COR-L47 (cell line): Measurements from ENCODE around the gene KAZN.

Experiments
- DNase-seq: peaks from one replicate; lab custom pipeline; 2025; lab: John Stamatoyannopoulos, UW

KAZN gene

DNA sequence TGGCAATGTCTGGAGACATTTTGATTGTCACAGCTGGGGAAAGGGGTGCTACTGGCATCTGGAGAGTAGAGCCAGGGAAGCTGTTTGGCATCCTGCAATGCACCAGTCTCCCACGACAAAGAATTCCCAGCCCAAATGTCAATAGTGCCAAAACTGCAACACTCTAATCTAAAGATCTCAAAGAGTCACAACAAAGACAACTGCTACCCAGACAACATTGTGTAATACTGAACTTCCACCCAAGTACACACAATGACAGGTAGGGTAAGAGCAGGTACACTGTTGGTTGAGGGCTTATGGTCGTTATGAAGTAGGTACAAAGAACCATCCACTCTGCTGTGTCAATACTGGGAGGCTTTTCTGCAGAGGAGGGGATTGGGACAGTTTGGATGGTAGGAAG, 546.8 kb downstream of the KAZN start:
- DNase-seq = no peak

GRCh38 chr1:15146142-15146680, 547.7 kb downstream of the KAZN start:
- DNase-seq = no peak

DNA sequence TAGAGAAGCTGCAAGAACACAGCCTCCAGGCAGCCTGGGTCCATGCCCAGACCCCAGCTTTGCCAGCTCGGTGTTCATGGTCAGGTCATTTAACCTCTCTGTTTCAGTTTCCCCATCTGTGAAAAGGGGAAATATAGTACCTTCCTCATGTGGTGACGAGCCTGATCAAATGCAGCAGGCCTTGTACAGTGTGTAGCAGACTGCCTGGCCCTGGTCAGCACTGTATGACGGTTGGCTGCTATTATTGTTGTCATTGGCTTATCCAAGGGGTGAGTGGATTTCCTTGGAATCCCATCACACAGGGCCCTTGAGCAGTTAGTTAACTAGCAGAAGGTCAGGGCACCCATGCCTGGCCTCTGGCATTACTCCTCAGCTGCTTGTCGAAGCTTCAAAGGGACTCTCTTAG, 548.5 kb downstream of the KAZN start:
- no peak for DNase-seq

- no peak for DNase-seq
Observed at GRCh38 chr1:15148004-15148403, 549.5 kb downstream of the KAZN start.

DNA sequence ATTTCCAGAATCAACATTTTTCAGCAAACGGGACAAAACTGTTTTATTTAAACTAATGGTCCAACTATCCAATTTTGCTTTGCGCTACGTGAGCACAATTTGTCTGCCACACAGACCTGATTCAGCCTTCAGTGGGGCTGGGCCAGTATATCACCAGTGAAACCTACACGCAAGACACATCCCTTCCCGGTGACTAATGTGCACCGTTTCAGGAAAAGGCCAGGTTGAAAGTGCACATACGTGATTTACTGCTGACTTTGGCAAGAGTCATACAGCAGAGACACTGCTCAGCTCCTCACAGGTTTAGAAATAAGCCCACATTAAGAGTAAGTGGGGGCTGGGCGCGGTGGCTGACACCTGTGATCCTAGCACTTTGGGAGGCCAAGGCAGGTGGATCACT, 550.0 kb downstream of the KAZN start:
- DNase-seq = no peak

DNA sequence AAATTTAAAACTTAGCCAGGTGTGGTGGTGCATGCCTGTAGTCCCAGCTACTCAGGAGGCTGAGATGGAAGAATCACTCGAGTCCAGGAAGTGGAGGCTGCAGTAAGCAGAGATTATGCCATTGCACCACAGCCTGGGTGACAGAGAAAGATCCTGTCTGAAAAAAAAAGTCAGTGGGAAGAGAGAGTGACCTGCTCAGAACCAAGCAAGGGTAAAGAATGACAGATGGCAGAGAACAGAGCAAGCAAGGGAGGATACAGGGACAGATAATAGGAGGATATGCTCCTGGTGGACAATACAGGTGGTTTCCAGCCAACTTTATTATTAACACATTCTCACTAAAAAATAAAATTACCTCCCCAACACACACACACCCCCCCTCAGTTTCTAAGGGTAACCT, 550.5 kb downstream of the KAZN start:
- DNase-seq = no peak

DNA sequence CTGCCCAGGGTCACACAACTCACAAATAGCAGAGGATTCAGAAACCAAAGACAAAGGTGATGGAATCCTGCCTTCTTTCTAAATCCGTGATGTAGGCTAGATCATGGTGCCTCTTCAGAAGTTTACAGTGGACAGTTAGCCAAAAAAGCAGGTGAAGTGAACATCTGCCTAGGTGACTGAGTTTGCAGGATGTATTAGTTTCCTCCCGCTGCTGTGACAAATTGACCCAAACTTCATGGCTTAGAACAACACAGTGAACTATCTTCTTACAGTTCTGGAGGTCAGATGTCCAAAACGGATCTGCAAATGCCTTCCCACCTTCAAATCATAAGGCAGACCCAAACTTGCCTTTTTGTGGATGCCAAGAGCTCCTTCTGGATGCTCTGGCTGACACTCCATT, 551.9 kb downstream of the KAZN start:
- no peak for DNase-seq

DNA sequence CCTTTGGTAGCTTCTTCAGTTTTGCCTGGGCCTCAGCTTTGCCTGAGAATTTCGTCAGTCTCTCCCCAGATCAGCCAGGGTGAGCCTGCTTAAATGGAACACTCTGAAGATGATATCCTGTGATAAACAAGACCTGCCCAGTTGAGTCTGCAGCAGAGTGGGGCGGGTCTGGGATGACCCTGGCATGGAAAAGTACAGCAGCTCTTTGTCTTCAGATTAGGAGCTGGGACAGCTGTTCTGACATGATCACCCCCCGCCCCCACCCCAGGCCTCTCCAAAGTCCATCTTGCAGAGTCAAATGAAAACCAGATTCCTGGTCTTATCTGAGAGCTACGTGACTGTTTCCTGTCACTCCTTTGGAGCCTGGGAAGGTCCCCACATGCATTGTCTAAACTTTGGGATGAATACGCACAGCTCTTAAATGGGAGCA, 552.9 kb downstream of the KAZN start:
- no peak for DNase-seq

DNA sequence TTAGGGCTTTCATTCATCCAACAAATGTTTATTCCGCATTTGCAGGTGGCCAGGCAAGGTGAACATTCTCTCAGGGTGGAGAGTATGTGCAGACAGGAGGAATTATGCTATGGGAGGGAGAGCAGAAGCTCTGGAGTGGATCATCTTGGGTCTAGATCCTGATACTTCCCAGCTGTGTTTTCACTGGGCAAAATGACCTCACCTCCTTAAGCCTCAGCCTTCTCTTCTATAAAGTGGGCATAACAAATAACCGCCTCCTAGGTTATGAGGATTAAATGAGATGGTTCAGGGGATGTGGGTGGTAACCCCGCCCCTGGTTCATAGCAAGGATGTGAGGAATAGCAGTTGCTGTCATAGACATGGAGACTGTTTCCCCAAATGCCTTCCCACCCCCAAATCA, 553.4 kb downstream of the KAZN start:
- no peak for DNase-seq

DNA sequence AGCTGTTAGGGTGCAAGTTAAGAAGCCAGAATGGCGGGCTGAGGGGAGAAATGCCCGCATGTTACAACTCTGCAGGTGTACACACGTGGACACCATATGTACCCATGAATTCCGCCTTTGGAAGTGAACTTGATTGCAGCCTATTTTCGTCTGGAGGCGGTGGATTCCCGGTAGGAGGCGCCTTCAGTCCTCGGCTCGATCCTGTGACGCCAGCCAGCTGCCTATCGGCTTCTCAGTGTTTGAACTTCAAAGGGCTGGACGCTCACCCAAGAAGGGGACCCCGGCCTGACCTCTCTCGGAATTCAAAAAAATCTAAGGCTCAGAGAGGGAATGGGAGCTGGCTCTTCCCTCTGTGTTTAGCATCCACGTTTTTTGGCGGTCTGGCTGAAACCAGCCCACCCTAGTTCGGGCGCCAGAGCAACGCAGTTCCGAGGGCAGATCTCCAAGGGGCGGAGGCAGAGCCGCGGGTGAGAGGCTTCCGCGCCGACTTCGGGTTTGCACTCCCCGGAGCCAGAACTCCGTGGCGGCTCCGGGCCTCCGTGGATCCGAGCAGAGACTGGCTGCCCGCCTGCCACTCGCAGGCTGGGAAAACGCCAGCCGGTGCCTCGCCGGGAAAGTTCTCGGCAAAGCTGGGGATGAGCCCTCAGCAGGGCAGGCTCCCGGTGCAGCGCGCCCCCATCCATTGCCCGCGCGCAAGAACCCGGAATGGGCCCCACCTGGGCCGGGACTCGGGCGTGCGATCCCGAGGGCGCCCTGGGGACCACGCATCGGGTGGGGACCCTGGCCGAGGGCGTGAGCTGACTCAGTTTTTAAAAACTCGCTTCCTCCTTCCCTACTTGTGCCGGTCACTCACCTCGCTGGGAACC, 554.1 kb downstream of the KAZN start:
- peak; percentile 55 for DNase-seq

DNA sequence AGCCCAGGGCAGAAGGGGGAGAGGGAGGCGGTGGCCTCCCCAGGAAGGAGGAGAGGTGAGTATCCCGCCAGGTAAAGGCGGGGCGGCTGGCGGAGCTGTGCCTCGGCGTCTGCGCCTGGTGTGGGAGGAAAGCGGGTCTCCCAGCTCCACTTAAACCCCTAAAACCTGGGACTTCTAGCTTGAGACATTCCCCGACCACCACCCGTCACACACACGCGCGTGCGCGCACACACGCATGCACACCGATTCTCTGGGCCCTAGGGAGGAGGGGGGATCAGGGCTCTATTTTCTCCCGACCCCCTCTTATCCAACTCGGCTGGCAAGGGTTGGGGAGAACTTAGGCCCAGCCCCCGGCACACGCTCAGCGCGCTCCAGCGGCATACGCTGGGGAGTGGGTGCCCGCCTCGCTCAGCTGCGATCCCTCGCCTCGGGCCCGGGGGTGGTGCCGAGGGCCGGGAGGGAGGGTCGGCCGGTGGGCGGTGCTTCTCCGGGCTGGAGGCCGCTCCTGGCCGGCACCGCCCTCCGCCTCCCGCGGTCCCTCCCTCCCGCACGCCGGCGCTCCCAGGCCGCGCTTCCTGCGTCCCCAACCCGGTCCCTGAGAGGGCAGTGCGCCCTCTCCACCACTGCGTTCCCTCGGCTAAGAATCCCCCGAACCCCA, 554.8 kb downstream of the KAZN start, which contains the start of gene TMEM51:
Gene TMEM51 (plus strand): TSS at position 564 of the 658 bp plus-strand sequence. CDS start 61,341 bp downstream, outside the sequence.
- peak; percentile 72 for DNase-seq

DNA sequence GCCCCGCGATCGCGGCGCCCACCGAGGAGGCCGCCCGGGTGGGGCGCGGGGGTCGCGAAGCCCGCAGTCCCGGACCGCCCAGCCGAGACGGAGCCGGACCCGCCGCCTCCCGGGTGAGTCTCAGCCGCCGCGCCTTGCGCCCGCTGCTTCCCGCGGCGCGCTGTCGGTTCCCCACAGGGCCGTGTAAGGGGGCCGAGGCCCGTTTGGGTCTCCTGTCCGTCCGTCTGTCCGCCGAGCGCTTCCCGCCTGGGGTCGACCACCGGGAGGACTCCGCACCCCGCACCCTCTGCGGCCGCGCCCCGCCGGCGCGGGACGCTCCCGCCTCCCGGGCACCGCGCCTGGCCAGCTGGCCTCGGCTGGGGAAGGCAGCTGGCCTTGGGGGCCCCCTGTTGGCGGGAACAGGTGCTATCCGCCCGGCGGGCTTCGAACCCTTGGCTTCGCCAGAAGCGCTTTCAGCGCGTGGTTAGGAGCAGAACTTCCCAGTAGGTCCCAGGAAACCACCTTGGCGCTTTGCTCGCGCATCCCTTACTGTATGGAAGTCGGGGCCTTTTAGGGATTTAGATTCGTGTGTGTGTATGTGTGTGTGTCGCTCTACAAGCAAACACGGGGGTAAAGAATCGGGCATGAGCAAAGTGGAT, 555.5 kb downstream of the KAZN start:
- DNase-seq = peak; percentile 27

DNA sequence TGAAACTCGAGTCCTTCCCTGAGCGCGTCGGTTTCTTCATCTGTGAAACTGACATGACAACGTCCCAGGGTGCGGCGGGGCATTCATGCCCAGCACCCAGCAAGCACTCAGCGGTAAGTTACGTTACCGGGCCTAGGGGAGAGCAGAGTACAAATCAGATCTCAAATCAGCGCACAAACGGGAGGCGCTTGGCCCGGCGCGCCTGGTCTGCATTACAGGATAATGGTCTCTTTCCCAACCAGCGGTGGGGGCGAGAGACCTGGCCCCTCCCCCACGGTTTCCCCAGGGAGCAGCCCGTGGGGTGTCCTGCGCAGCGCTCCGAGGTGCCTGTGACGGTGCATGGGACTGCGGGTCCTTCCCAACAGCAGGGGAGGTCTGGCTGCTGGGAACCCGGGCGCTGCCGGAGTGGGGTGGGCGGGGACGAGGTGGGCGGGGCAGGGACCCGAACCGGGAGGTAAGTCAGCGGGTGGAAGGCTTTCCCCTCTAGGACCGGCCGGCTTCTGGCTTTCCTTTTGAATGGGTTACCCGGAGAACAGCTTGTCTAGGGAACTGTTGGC, 556.1 kb downstream of the KAZN start:
- no peak for DNase-seq

- no peak for DNase-seq
Observed at GRCh38 chr1:15155191-15155590, 556.7 kb downstream of the KAZN start.

- no peak for DNase-seq
Observed at GRCh38 chr1:15155888-15156741, 557.6 kb downstream of the KAZN start.

- DNase-seq = no peak
Observed at GRCh38 chr1:15156807-15157380, 558.4 kb downstream of the KAZN start.

- no peak for DNase-seq
Observed at GRCh38 chr1:15157524-15158399, 559.3 kb downstream of the KAZN start.

- DNase-seq = no peak
Observed at GRCh38 chr1:15158506-15159165, 560.2 kb downstream of the KAZN start.

DNA sequence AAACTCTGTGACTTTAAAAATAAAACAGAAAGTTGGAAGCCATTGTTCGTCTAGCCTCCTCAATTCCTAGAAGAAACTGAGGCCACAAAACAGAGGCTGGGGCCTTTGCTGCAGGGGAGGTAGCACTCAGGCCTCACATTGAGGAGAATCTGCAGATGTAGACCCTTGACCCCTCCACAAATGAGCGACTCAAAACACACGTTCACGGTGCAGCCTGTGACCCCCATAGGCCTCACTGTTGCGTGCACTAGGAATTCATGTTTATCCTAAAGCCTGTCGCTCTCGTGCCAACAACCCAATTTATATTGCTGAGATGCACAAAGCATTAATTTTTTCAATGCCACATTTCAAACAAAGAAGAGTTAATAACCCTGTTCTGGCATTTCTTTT, 560.7 kb downstream of the KAZN start:
- no peak for DNase-seq
